ENCODE results near the gene FGF23.
"Not testable (repeated sequence)": the region's sequence is repeated elsewhere in the genome, so short reads cannot be mapped to it uniquely, and the experiment has no call there.

FGF23 gene

DNA sequence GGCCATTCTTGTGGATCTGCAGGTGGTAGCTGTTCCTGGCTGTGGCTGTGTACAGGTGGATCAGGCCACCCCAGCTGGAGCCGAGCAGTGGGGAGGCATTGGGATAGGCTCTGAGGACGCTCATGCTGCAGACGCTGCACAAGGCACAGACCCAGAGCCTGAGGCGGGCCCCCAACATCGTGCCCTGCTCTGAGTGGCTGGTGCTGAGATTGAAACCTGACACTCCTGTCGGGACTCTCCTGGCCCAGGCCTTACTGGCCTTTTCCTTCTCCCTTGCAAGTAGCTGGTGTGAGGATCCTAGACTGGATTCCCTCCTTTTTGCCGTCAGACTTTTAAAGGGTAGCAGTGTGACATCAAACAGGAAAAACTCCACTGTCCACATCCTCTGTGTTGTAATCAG lies at the start of gene FGF23:
TSS of gene FGF23 (minus strand) at position 308 of the 400 bp plus-strand sequence. CDS start at position 178, 130 bp downstream.
- no peak for DNase-seq

DNA sequence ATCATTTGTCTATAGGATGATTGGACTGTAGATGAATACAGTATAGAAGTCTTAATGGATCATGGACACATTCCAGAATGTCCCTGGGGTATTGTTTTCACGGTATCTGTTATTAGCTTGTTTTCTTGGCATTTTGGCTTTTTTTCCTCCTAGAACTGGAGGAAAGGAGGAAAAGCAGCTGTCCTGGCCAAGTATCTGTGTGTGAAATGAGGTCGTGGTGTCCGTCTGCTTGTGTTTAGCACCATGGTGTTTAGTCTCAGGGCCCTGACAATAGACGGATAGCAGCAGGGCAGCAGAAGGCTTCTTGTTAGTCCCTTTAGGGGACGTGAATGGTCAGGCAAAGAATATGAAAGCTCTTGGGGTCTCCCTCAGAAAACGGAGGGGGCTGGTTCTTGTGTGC lies 44.9 kb upstream of the FGF23 start:
- DNase-seq, result no peak

DNA sequence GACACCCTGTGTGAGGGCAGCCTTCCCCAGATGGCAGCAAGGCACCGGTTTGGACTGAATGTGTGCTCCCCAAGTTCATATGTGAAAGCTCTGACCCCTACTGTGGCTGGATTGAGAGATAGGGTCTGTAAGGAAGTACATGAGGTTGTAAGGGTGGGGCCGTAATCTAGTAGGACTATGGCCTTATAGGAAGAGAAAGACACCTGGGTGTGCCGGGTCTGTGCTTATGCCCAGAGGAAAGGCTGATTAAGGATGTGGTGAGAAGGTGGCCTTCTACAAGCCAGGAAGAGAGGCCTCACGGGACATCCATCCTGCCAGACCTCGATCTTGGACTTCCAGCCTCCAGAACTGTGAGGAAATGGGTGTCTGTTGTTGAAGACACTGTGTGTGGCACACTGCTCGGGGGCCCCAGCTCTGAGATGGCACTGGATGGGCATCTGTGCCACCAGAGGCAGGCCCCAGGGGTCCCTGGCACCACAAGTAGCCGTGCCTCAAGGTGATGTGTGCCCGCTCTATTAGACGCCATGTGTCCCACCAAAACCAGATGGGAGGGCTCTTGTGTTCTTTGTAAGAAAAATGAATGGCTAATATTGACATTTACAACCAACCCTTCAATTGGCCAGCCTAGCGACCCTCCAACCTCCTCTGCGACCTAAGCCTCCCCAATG lies 44.1 kb upstream of the FGF23 start:
- DNase-seq, result no peak

DNA sequence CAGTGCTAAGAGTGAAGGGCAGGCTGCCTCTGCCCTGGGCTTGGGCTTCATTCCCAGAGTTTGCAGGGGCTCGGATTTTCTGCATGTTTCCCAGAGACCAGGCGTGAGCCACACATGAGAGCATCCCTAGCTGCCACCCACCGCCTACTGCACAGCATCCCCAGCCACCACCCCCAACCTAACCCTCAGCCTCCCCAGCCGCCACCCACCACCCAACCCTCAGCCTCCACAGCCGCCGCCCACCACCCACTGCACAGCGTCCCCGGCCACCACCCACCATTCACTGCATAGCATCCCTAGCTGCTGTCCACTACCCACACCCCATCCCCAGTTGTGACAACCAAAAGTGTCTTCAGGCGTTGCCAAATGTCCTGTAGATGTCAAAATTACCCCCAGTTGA lies 43.5 kb upstream of the FGF23 start:
- no peak for DNase-seq

DNA sequence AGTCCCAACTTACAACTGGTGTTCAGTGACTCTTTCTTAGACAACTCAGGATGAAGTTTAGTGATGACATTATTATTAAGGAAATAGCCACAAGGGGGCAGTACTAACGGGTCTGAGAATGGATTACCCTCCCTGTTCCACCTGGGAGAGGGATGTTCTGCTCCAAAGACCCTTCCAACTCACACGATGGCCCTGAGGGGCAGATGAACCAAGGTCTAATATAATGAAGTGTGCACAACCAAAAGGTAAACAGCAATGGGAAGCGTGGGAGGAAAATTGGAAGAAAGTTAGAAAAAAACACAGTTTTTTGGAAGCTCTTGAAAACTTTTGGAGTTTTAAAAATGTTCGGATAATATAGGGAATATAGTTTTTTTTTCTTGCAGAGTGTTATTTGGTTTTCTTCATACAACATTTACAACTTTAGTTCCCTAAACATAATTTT lies 42.1 kb upstream of the FGF23 start:
- DNase-seq, result no peak

DNA sequence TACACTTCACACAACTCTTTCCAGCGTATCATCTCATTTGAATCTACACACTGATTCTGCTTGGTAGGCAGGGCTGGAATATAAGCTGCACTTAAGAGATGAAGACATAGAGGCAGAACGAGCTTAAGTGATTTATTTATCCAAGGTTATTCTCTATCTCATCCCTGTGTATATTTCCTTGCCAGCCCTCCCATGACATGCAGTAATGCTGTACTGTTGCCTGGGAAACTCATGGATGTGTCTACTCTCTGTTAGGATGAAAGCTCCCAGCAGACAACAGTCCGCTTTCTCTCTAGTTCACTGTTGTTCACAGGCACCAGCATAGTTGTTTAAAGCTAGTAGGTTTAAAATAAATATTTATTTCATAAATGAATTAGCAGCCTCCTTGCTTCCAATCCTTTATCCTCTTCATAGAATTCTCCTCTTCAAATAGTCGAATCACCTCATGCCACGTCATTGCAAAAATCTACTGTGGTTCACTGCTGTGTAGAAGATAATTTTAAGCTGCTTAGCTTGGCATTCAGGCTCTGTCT lies 40.7 kb upstream of the FGF23 start:
- DNase-seq, result no peak

DNA sequence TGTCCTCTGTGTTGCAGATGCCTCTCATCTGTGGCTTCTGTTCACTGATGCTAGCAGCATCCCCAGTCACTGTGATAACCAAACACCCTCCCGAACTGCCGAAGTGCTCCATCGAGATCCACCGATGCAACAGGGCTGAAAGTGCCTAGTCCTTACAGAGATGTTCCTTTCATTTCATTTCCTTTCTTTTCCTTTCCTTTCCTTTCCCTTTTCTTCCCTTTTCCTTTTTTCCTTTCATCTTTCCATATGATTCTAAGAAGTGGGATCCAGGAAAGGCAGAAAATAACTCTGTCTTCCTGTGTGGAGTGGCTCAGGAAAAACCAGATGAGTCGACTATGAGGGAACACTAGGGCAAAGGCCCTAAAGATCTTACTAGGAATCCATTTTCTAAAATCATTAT lies 39.4 kb upstream of the FGF23 start:
- DNase-seq, result no peak

DNA sequence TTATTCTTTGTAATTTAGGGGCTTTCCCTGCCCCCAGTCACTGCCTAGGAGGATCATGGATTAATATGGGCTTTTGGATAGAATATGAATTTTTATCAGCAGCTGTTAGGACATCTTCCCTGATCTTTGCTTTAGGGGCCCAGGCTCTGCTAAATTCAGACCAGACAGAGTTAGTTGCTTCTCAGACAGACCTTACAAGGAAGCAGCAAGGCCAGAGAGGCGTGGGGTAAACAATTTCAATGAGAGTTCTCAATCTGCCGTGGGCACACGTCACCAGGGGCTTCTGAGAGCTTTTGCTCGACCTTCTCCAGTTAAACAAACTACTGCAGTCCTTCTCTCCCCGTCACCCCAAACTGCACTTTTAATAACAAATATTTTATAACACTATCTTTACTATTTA lies 38.4 kb upstream of the FGF23 start:
- DNase-seq, result no peak

DNA sequence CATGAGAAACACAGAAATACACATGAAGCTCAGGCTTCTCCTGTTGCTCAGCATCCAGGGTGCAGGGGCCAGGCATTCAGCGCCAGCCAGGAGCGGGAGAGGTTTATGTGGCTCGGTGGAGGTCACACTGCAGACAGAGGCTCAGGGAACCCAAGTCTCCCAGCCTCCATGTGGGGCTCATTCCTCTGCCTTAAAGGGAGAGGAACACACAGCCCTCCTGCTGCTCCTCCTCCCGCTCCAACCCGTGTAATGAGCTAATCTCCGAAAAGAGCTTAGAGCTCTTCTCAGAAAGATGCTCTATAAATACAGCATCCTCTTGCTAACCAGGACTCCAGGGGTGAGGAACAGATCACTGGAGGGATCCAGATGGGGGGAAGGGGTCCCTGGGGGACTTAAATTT lies 37.9 kb upstream of the FGF23 start:
- no peak for DNase-seq

DNA sequence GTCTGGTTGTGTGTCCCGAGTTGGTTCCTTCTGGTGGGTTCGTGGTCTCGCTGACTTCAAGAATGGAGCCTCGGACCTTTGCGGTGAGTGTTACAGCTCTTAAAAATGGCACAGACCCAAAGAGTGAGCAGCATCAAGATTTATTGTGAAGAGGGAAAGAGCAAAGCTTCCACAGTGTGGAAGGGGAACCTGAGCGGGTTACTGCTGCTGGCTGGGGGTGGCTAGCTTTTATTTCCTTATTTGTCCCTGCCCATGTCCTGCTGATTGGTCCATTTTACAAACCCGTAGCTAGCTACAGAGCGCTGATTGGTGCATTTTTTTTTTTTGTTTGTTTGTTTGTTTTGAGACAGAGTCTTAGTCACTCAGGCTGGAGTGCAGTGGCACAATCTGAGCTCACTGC lies 36.8 kb upstream of the FGF23 start:
- no peak for DNase-seq

DNA sequence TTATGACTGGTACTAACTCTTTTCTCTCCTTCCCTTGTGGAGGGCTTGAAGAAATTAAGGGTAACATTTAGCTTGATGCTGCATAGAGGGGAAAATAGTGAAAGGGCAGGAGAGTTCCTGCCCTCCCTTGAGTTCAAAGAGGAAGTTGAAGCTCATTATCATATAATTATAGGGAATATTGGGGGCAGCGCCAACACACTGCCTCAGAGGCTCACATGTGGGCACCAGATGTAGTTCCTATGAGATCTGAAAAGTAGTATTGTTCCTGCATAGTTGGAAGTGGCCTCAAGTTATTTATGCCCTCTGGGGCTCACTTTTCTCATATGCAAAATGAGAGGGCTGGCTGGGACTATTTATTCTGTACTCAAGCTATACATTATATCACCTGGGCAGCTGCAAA lies 33.0 kb upstream of the FGF23 start:
- DNase-seq, result no peak

DNA sequence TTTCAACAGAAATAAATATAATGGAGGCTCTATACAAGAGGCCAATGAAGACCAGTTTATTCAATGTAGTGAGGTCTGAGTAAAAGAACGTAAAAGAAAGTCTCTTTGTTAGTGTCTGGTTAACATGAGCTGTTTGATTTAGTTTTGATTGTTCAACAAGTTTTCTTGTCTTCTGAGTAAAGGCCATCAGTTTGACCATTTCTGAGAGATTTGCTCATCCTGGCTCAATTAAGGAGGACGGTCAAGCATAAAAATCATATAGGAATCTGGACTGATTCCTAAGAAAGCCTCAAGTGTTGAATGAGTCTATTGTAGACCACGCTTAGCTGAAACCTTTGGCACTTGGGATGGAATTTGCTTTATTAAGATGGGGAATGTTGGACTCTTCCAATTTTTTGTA lies 32.5 kb upstream of the FGF23 start:
- no peak for DNase-seq

DNA sequence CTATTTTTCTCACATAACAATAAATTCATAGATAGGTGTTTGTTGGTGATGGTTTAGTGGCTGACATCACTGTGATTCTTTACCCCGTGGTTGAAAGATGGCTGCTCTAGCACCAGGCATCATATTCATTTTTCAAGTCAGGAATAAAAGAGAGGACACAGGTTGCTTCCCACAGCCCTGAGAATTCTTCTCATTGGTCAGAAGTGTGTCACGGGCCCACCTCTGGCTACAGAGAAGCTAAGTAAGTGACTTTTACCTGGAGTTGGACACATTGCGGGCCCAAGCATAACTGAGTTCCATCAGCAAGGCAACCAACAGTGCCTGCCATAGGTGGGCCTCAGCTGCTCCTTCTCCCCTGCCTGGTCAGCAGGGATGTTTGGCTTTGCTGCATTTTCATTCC lies 27.6 kb upstream of the FGF23 start:
- DNase-seq, result no peak

DNA sequence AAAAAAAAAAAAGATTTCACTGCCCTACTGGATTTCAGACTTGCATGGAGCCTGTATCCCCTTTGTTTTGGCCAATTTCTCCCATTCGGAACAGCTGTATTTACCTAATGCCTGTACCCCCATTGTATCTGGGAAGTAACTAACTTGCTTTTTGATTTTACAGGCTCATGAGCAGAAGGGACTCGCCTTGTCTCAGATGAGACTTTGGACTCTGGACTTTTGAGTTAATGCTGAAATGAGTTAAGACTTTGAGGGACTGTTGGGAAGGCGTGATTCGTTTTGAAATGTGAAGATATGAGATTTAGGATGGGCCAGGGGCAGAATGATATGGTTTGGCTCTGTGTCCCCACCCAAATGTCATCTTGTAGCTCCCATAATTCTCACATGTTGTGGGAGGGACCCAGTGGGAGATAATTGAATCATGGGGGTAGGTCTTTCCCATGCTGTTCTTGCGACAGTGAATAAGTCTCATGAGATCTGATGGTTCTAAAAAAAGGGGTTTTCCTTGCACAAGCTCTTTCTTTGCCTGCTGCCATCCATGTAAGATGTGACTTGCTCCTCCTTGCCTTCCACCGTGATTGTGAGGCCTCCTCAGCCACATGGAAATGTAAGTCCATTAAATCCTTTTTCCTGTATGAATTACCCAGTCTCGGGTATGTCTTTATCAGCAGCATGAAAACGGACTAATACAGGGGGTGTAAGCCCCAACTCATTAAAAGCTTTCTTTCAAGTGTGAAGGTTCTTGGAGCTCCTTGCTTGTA lies 25.5 kb upstream of the FGF23 start:
- DNase-seq, result not testable (repeated sequence)

DNA sequence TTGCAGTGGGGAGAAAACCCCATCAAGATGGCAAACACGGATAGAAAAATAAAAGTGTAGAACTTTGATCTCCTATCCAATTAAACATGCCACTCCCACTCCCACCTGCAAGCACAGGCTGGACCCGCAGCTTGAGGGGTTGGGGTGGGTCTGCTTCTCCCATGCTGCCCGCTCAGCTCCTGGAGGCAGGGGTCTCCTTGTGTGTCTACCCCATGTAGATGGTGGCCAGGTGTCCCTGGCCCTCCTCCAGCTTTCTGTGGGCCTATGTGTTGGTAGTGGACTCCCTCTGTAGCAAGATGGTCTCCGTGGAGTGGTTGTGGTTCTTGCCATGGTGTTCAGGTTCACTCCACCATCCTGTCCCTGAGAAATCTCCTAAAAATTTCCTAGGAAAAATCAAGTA lies 23.5 kb upstream of the FGF23 start:
- no peak for DNase-seq

DNA sequence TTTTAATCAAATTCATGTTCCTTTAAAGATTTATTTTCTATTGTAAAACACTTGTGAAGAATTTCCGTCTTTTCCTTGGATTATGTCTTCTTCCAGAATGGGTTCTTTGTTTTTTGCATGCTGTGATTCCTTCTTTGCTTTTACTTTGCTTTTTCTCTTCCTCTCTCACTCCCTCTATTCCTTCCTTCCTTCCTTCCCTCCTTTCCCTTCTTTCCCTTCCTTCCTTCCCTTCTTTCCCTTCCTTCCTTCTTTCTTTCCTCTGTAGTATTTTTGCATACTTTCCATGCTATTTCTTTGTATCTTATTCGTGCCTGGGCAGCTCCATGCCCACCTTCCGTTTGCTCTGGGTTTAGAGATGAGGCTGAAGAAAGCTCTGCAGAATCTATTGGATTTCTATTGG lies 21.6 kb upstream of the FGF23 start:
- no peak for DNase-seq

DNA sequence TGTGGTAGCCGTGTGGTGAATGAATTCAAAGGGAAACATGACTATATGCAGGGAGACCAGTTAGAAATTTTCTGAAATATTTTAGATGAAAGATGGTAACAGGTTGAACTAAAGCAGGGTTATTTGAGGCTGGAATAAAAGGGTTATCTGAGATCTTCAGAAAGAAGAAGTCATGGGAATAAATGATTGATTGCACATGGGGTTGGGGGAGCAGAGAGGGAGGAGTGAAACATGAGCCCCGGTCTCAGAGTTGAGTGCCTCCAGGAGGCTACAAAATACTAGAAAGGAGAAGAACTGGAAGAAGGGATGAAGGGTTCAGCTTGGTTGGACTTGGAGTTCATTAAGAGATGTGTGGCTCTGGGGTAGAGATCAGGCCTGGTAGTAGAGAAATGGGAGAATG lies 16.3 kb upstream of the FGF23 start:
- no peak for DNase-seq

DNA sequence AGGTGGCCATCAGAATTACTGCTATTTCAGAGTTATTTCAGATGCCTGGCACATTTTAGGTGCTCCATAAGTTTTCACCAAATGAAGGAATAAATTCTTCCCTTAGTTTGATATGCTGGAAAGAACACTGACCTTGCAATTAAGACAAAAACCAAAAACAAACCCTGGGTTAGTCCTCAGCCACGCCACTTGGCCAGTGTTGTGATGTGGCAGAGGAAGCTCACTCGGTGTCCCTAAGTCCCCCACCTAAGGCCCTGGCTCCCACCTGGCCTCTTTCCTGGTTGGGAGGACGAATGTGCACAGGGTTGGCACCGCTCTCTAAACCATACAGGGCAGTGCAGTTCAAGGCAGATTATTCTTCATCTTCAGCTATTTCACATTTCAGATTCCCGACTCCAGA lies 13.7 kb upstream of the FGF23 start:
- DNase-seq, result no peak

DNA sequence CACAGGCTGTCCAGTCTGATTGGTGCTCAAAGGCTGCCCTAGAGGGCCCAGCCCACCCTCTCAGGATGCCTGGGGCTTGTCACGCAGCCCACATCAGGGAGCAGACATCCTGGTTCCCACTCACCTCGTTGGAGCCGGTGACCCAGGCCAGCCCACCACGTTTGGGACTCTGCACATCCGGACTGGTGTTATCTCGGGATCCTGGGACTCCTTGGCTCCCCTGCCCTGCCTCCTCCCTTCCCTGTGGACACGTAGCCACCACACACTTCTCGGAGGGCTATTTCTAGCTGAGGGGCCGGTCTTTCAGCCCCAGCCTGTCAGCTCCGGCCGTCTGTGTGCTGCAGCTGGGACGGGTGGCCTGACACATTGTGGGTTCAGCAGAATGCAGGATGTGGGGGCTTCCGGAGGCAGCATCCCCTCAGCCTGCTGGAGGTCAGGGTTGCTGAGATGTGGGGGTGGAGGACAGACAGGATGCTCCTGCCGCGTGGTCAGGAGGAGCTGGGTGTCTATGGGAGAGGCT lies 12.8 kb upstream of the FGF23 start:
- no peak for DNase-seq

DNA sequence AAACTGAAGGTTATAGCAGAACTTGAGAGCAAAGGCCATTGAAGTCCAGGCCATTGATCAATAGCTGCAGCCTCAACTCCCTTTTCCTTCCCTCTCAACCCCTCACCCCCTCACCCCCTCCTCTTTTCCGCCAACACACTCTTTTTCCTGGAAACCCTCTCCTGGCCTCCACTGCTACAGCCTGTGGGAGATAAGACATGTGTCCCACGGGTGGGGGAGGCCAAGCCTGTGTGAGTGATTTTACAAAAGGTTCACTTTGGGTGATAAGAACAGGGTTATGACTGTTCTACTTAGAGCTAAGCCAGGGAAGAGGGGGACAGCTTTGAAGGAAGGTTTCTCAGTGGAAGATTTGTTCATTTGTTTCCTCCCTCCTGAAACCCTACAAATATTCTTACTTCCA lies 9.2 kb upstream of the FGF23 start:
- DNase-seq, result no peak

DNA sequence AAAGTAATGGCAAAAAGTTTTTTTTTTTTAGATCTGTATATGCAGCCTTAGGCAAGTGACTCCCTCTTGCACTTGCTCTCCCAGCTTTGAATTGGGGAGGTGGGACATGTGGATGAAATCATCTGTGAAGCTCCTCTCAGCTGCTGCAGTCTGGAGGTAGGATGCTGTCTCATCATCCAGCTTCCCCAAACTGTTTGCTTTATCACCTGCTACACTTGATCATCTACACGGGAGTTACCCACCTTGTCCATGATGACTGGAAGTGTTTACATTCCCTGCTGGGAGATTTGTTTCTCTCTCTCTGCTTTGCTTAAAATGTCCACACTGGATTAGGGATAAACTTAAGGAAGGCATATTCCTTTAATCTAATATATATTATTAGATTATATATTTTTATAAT lies 8.5 kb upstream of the FGF23 start:
- DNase-seq, result no peak

DNA sequence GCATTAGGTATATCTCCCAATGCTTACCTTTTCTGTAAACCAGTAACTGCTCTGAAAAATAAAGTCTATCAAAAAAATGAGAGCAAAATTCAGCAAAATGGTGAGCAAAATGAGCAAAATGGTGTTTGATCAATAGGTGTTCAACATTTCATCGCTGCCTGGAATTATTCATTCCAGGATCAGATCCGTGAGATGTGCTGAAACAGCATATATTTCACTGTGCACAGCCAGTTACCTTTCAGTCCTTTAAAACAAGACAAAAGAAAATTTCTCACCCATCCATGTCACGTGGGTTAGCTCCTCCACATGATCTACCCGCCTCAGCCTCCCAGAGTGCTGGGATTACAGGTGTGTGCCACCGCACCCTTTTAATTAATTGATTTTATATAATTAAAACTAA lies 8.1 kb upstream of the FGF23 start:
- no peak for DNase-seq

DNA sequence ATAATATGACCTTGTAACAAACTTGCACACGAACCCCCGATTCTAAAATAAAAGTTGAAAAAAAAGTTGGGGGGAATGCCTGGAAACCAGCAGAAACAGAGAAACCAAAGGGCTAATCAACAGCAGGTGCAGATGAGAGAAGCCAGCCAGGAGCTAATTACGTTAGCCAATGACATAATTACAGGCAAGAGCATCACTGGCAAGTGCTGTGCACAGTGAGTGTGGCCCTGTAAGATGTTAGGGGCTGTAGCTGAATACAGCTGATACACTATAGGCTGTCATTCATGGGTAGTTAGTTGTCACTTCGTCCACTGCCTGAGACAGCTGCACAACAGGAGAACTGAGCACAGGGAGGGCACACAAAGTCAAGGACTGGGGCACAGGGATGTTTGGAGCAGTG lies 7.3 kb upstream of the FGF23 start:
- DNase-seq, result no peak

DNA sequence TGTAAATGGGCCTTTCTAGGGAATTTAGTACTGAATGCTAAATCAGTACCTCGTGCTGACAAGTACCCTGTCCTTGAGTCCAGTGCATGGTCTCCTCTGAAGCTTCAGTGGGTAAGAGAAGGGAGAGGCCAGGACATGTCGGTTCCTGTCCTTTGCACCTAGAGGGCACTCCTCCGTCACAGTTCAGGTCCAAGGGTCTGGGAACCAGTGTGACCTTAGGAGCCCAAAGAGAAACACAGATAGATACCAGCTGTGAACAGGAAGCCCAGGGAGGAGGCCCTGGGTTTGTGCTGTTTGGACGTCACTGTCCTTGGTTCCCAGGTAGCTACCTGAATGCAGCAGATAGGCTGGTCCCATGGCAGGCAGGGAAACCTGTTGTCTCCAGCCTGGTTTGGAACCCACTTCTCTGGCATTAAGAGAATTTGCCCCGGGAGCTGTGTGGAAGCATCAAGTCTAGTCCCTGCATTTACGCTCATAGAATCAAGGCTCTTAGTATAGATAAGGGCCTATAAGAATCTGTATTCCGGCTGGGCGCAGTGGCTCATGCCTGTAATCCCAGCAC lies 3.9 kb upstream of the FGF23 start:
- DNase-seq, result no peak
